GM13976 (cell line): ENCODE data around the gene DISP3.

Experiments used
- DNase-seq: peaks from one replicate; pipeline ENCODE4 v3.0.0; 2012; ENCODE audit warnings: low spot score
- in situ Hi-C: fragments of 300-500 bp; cut with MboI; formaldehyde crosslinking; loops from one replicate; pipeline ENCODE4 v1.12.0; 2022; ENCODE audit warnings: low sequenced_read_pairs, mixed read lengths, inconsistent platforms; ENCODE audit not compliant: unreplicated experiment
- TF ChIP-seq, protein P1 (sequence below): IDR thresholded peaks from 2 replicates; pipeline ENCODE4 v1.5.1; 2012; ENCODE audit warnings: borderline replicate concordance, mild to moderate bottlenecking; ENCODE audit not compliant: insufficient read depth; ENCODE audit errors: extremely low read depth, missing control alignments, control extremely low read depth

Gene DISP3

DNA sequence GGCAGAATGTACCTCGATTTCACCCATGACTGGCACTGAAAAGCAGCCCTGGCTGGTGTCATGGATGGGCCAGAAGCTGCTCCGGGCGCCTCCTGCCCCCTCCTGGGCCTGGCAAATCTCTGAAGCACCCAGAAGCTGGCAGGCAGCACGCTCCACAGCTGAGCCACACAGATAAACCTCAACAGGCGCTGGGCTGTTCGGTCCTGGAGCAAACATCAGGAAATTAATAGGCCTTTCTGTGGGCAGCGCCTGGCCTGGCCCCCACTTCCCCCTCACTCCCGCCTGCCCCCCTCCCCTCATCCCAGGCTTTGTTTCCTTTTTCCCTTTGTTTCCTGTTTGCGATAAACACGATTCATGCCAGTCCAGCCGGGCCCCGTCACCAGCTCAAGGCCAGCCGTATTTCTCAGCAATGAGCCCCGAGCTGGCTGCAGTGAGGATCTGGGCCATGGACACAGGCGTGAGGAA lies 20.1 kb upstream of the DISP3 start:
- in situ Hi-C loops = no loop called here
- no peak for DNase-seq
- TF ChIP-seq, protein P1, sequence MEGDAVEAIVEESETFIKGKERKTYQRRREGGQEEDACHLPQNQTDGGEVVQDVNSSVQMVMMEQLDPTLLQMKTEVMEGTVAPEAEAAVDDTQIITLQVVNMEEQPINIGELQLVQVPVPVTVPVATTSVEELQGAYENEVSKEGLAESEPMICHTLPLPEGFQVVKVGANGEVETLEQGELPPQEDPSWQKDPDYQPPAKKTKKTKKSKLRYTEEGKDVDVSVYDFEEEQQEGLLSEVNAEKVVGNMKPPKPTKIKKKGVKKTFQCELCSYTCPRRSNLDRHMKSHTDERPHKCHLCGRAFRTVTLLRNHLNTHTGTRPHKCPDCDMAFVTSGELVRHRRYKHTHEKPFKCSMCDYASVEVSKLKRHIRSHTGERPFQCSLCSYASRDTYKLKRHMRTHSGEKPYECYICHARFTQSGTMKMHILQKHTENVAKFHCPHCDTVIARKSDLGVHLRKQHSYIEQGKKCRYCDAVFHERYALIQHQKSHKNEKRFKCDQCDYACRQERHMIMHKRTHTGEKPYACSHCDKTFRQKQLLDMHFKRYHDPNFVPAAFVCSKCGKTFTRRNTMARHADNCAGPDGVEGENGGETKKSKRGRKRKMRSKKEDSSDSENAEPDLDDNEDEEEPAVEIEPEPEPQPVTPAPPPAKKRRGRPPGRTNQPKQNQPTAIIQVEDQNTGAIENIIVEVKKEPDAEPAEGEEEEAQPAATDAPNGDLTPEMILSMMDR = no peak

DNA sequence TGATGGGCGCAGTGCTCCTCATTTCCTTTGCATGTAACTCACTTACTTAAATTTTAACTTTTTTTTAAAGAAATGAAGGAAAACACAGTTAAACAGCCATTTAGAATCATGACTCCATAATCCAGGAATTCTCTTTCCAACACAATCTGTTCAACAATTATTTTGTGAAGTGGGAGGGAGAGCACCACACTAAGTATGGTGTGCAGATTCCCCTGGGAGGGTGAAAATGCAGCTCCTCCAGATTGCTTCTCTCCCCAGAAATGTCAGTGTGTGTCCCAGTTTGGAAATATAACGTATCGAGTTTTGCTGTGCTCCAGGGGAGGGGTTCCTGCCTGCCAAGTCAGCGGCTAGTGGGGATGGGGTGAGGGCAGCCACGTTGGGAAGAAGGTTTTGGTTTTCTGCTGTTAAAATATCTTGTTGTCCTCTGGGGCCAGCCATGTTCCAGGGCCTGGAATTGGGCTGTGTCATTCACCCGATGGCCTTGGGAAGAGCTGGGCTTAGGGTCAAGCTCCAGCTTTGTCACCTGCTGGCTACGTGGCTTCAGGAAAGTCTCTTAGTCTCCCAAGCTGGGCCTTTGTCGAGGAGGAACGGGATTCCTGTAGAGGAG lies 17.3 kb upstream of the DISP3 start:
- in situ Hi-C loops = no loop called here
- TF ChIP-seq, protein P1 = no peak
- no peak for DNase-seq

GRCh38 chr1:11462224-11462923 lies 16.6 kb upstream of the DISP3 start:
- in situ Hi-C loops = no loop called here
- TF ChIP-seq, protein P1 = no peak
- DNase-seq = no peak

- TF ChIP-seq, protein P1 = no peak
- no peak for DNase-seq
- in situ Hi-C loops = no loop called here
These were observed 15.8 kb upstream of the DISP3 start for GRCh38 chr1:11463177-11463576.

- TF ChIP-seq, protein P1 = no peak
- in situ Hi-C loops = no loop called here
- no peak for DNase-seq
These were observed 13.6 kb upstream of the DISP3 start for GRCh38 chr1:11465307-11465706.

DNA sequence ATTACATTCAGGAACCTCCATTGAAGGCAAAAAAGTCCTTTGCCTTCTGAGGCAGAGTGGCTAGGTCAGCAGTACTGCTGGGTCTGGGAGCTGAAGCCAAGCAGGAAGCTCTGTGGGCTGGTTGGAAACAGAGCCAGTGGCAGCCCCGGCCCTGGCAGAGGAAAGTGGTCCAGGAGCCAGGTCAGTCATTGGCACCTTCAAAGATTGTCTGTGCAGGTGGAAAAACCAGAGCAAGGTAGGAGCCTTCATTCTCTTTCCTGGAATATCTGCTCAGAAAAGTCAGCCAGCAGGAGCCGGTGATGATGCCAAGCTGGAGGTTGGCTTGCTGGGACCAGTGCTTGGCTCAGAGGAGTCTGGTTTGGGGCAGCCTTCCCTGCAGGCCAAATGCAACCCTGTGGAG lies 12.5 kb upstream of the DISP3 start:
- TF ChIP-seq, protein P1 = no peak
- in situ Hi-C loops = no loop called here
- no peak for DNase-seq
